ENCODE data around the gene PTGES2.

Gene PTGES2

DNA sequence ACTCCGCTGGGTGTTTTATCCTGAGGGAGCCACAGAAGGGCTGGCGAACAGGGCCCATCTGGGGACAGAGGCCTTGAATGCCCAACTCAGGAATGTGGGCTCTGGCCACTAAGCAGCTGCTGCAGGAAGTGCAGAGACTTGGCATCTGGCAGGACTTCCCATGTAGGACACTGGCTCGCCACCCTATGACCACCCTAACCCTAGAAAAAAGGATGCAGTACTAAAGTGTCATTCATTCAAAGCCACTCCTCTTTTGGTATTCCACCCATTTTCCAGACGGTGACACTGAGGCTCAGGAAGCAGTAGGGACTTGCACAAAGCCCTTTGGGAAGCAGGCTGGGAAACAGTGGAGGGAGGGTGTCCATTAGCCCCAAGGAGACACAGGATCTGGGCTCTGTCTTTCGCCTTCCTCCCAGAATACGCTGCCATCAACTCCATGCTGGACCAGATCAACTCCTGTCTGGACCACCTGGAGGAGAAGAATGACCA is 35.5 kb upstream of the PTGES2 start:
- H3K9me3 ChIP-seq (ENCODE audit: control insufficient read depth, low read depth, low read length) = no peaks in the 10 kb centered on the region
- H3K36me3 ChIP-seq (ENCODE audit: control insufficient read depth, low read depth, low read length) = peaks cover 36% of the 10 kb centered on the region
- no peaks in the 10 kb centered on the region for H3K27me3 ChIP-seq (ENCODE audit: control insufficient read depth, insufficient read depth, low read length)

GRCh38 chr9:128162215-128163026 is 34.9 kb upstream of the PTGES2 start:
- Histone ChIP-seq H3K4me3 (ENCODE audit: low read length) (no peak overlapping the region), H3K27me3 (ENCODE audit: control insufficient read depth, insufficient read depth, low read length) (no peaks in the 10 kb centered on the region), H3K4me1 (ENCODE audit: control insufficient read depth, low read depth, low read length) (peaks cover 5% of the 10 kb centered on the region), H3K36me3 (ENCODE audit: control insufficient read depth, low read depth, low read length) (peaks cover 32% of the 10 kb centered on the region), H3K9me3 (ENCODE audit: control insufficient read depth, low read depth, low read length) (no peaks in the 10 kb centered on the region), H3K27ac (ENCODE audit: low read length) (no peak overlapping the region), H3K9ac (ENCODE audit: low read length) (no peak overlapping the region)

More for the DNA sequence above, 35.5 kb upstream of the PTGES2 start:
- Histone ChIP-seq H3K4me3 (ENCODE audit: low read length) (no peak overlapping the region), H3K9ac (ENCODE audit: low read length) (no peak overlapping the region), H3K27ac (ENCODE audit: low read length) (no peak overlapping the region), H3K4me1 (ENCODE audit: control insufficient read depth, low read depth, low read length) (peaks cover 5% of the 10 kb centered on the region)

GRCh38 chr9:128161215-128161902 is 33.8 kb upstream of the PTGES2 start:
- H3K4me3 ChIP-seq (ENCODE audit: low read length) = peak overlapping the region; percentile 85
- no peak overlapping the region for H3K27ac ChIP-seq (ENCODE audit: low read length)
- peaks cover 21% of the 10 kb centered on the region for H3K36me3 ChIP-seq (ENCODE audit: control insufficient read depth, low read depth, low read length)
- H3K9me3 ChIP-seq (ENCODE audit: control insufficient read depth, low read depth, low read length) = no peaks in the 10 kb centered on the region
- H3K9ac ChIP-seq (ENCODE audit: low read length) = no peak overlapping the region
- H3K27me3 ChIP-seq (ENCODE audit: control insufficient read depth, insufficient read depth, low read length) = no peaks in the 10 kb centered on the region
- peaks cover 5% of the 10 kb centered on the region for H3K4me1 ChIP-seq (ENCODE audit: control insufficient read depth, low read depth, low read length)

GRCh38 chr9:128160603-128160987 is 33.1 kb upstream of the PTGES2 start:
- Histone ChIP-seq H3K27ac (ENCODE audit: low read length) (no peak overlapping the region), H3K36me3 (ENCODE audit: control insufficient read depth, low read depth, low read length) (peaks cover 20% of the 10 kb centered on the region), H3K4me1 (ENCODE audit: control insufficient read depth, low read depth, low read length) (peaks cover 5% of the 10 kb centered on the region), H3K4me3 (ENCODE audit: low read length) (peak overlapping the region; percentile 85), H3K27me3 (ENCODE audit: control insufficient read depth, insufficient read depth, low read length) (no peaks in the 10 kb centered on the region), H3K9ac (ENCODE audit: low read length) (peak overlapping the region; percentile 79), H3K9me3 (ENCODE audit: control insufficient read depth, low read depth, low read length) (no peaks in the 10 kb centered on the region)

DNA sequence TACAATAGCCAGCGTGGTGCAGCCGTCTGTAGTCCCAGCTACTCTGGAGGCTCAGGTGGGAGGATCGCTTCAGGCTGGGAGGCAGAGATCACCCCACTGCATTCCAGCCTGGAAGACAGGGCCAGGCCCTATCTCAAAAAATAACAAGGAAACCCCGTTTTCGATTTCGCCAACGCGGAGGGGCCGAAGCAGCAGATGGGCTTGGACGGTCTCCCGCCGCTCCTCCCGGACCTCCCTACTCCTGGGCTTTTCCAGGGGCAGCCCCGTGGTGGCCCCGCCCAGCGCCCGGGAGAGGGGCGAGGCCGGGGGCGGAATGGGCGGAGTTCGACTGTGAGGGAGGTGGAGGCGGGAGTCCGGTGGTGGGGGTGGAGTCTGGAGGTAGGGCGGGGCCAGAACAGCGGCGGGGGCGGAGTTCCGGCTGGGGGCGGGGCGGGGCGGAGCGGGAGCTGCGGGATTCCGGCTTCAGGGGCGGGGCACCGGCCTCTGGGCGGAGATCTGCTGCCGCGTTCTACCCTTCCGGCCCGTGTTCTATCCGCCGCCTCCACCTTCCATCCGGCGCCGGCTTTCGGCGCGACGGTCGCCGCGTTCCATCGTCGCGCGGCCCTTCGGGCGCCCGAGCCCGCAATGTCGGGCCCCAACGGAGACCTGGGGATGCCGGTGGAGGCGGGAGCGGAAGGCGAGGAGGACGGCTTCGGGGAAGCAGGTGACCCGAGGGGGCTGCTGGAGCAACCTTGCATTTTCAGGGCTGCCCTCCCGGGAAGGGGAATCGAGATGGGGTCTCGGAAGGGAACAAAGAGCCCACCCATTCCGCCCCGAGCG is 32.5 kb upstream of the PTGES2 start, which contains the start of gene BBLN:
Gene BBLN (plus strand): TSS at position 482 of the 819 bp plus-strand sequence. CDS start 143 bp downstream, at position 625.
- peaks cover 5% of the 10 kb centered on the region for H3K4me1 ChIP-seq (ENCODE audit: control insufficient read depth, low read depth, low read length)
- H3K36me3 ChIP-seq (ENCODE audit: control insufficient read depth, low read depth, low read length) = peaks cover 20% of the 10 kb centered on the region
- peak within 1 kb of the TSS; percentile 85 for H3K4me3 ChIP-seq (ENCODE audit: low read length)
- H3K27ac ChIP-seq (ENCODE audit: low read length) = peak within 1 kb of the TSS; percentile 75
- peak within 1 kb of the TSS; percentile 79 for H3K9ac ChIP-seq (ENCODE audit: low read length)
- no peaks in the 10 kb centered on the region for H3K9me3 ChIP-seq (ENCODE audit: control insufficient read depth, low read depth, low read length)
- H3K27me3 ChIP-seq (ENCODE audit: control insufficient read depth, insufficient read depth, low read length) = no peaks in the 10 kb centered on the region

GRCh38 chr9:128159522-128159783 is 31.9 kb upstream of the PTGES2 start:
- peak overlapping the region; percentile 75 for H3K27ac ChIP-seq (ENCODE audit: low read length)
- H3K4me1 ChIP-seq (ENCODE audit: control insufficient read depth, low read depth, low read length) = peaks cover 5% of the 10 kb centered on the region

DNA sequence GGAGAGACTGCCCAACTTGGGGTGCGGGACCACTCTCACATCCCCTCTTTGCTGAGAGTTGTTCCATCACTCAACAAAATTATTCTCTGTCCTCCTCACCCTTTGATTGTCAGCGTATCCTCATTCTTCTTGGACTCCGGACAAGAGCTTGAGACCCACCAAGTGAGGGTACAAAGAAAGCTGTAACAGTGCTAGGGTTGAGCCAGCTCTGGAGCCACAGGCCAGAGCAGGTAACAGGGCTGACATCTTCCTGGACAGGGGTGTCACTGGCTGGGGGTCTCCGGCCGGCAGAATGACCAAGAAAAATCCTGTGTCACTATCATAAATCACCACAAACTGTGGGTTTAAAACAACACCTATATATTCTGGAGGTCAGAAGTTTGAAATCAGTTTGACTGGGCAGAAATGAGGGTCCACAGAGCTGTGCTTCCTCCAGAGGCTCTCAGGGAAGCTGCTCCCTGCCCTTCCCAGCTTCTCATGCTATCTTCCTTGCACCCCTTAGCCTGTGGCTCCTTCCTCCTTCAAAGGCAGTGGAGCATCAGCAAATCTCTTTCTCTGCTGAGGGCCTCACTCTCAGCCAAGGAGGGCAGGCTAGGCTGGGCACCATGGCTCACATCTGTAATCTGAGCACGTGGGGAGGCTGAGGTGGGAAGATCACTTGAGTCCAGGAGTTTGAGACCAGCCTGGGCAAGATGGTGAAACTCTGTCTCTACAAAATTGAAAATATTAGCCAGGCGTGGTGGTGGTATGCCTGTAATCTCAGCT is 28.4 kb upstream of the PTGES2 start:
- Histone ChIP-seq H3K27ac (ENCODE audit: low read length) (no peak overlapping the region), H3K9ac (ENCODE audit: low read length) (no peak overlapping the region), H3K27me3 (ENCODE audit: control insufficient read depth, insufficient read depth, low read length) (no peaks in the 10 kb centered on the region), H3K9me3 (ENCODE audit: control insufficient read depth, low read depth, low read length) (no peaks in the 10 kb centered on the region), H3K4me3 (ENCODE audit: low read length) (no peak overlapping the region), H3K36me3 (ENCODE audit: control insufficient read depth, low read depth, low read length) (no peaks in the 10 kb centered on the region), H3K4me1 (ENCODE audit: control insufficient read depth, low read depth, low read length) (peaks cover 2% of the 10 kb centered on the region)

More at GRCh38 chr9:128159522-128159783, 31.9 kb upstream of the PTGES2 start:
- H3K27me3 ChIP-seq (ENCODE audit: control insufficient read depth, insufficient read depth, low read length) = no peaks in the 10 kb centered on the region
- H3K4me3 ChIP-seq (ENCODE audit: low read length) = peak overlapping the region; percentile 43
- peaks cover 18% of the 10 kb centered on the region for H3K36me3 ChIP-seq (ENCODE audit: control insufficient read depth, low read depth, low read length)
- H3K9ac ChIP-seq (ENCODE audit: low read length) = peak overlapping the region; percentile 48
- no peaks in the 10 kb centered on the region for H3K9me3 ChIP-seq (ENCODE audit: control insufficient read depth, low read depth, low read length)

DNA sequence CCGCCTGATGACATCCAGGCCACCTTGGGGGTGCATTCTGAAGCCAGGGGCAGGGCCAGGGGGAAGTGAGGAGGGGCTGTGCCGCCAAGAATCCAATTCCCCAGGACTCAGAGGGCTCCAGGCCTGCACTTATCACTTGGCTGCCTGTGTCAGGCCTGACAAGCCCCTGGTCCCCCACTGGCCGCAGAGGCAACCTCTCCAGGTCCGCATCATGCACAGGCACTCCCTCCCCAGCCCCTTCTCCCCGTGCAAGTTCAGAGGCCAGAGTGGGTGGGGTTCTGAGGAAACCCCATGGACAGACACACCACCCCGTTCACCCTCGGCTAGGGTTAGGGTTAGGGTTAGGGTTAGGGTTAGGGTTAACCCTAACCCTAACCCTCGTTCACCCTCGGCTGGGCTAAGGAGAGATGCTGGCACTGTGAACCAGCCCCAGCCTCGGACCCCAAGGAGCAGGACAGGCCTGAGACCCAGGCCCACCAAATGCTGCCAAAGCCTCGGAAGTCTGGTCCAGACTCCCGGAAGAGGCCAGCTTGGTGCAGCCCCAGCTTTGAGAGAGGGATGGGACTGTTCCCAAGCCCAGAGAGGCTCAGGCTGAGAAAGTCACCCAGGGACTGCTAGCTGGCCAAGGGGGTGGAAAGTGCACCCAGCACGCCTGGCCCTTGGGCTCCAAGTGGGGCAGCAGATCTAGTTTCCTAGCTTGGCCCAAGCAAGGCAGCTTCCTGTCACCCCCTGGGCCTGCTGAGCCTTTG is 26.6 kb upstream of the PTGES2 start:
- Histone ChIP-seq H3K4me1 (ENCODE audit: control insufficient read depth, low read depth, low read length) (no peaks in the 10 kb centered on the region), H3K9ac (ENCODE audit: low read length) (no peak overlapping the region), H3K9me3 (ENCODE audit: control insufficient read depth, low read depth, low read length) (no peaks in the 10 kb centered on the region), H3K4me3 (ENCODE audit: low read length) (no peak overlapping the region), H3K36me3 (ENCODE audit: control insufficient read depth, low read depth, low read length) (no peaks in the 10 kb centered on the region), H3K27ac (ENCODE audit: low read length) (no peak overlapping the region), H3K27me3 (ENCODE audit: control insufficient read depth, insufficient read depth, low read length) (no peaks in the 10 kb centered on the region)

- no peaks in the 10 kb centered on the region for H3K36me3 ChIP-seq (ENCODE audit: control insufficient read depth, low read depth, low read length)
- no peaks in the 10 kb centered on the region for H3K27me3 ChIP-seq (ENCODE audit: control insufficient read depth, insufficient read depth, low read length)
- no peaks in the 10 kb centered on the region for H3K9me3 ChIP-seq (ENCODE audit: control insufficient read depth, low read depth, low read length)
- no peak overlapping the region for H3K27ac ChIP-seq (ENCODE audit: low read length)
- no peak overlapping the region for H3K9ac ChIP-seq (ENCODE audit: low read length)
- no peaks in the 10 kb centered on the region for H3K4me1 ChIP-seq (ENCODE audit: control insufficient read depth, low read depth, low read length)
- H3K4me3 ChIP-seq (ENCODE audit: low read length) = no peak overlapping the region
Observed at GRCh38 chr9:128153060-128153946, 25.8 kb upstream of the PTGES2 start.

Data from iPS-18a (cell line).